Sigmoid colon (tissue), 4 donors: Measurements from ENCODE around the gene ASTN1.

Source experiments
- EP300 ChIP-seq, 4 donors: sonication (generic); formaldehyde crosslinking; IDR thresholded peaks; one replicate each; pipeline ENCODE4 v1.6.1; 2017; ENCODE audit warnings: antibody characterized with exemption in 4 of 4
- POLR2A ChIP-seq, 2 donors: fragments of 450-650 bp; IDR thresholded peaks; one replicate each; pipeline ENCODE4 v1.6.1; 2016; ENCODE audit warnings: antibody characterized with exemption in 2 of 2, mild to moderate bottlenecking in 2 of 2, moderate library complexity in 2 of 2
- POLR2AphosphoS5 ChIP-seq, 4 donors: sonication (generic); formaldehyde crosslinking; IDR thresholded peaks; one replicate each; pipeline ENCODE4 v1.6.1; 2017; ENCODE audit warnings: antibody characterized with exemption in 4 of 4
- TF ChIP-seq, protein P1 (sequence below), 4 experiments: fragments of 450-650 bp in 3 of 4; fragments of 200-600 bp in 1 of 4; IDR thresholded peaks; one replicate each; pipeline ENCODE4 v1.5.1; 2016 to 2019; ENCODE audit warnings: antibody characterized with exemption in 4 of 4, mild to moderate bottlenecking in 3 of 4, moderate library complexity in 2 of 4

DNA sequence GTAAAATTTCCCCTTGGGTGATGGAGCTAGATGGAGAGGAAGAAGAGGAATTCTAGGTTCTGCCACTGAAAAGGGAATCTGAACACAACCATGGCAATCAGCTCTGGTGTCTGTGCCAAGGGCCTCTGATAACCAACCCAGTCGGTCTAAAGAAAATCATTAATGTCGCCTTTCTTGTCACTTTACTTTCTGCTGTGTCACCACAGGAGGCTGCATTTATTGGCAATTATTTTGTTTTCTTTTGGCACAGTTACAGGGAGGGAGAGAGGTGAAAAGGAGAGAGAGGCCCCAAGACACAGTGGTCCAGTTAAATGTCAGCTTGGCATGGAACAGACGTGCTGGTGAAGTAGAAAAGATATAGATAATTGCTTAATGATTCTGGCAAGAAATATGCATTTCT, 287.0 kb downstream of the ASTN1 start:
- TF ChIP-seq, protein P1, sequence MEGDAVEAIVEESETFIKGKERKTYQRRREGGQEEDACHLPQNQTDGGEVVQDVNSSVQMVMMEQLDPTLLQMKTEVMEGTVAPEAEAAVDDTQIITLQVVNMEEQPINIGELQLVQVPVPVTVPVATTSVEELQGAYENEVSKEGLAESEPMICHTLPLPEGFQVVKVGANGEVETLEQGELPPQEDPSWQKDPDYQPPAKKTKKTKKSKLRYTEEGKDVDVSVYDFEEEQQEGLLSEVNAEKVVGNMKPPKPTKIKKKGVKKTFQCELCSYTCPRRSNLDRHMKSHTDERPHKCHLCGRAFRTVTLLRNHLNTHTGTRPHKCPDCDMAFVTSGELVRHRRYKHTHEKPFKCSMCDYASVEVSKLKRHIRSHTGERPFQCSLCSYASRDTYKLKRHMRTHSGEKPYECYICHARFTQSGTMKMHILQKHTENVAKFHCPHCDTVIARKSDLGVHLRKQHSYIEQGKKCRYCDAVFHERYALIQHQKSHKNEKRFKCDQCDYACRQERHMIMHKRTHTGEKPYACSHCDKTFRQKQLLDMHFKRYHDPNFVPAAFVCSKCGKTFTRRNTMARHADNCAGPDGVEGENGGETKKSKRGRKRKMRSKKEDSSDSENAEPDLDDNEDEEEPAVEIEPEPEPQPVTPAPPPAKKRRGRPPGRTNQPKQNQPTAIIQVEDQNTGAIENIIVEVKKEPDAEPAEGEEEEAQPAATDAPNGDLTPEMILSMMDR (IDR thresholded peaks at IDR 0.05), result no peak
- TF ChIP-seq POLR2A (IDR thresholded peaks at IDR 0.05) (no peak), EP300 (IDR thresholded peaks at IDR 0.05) (no peak), POLR2AphosphoS5 (IDR thresholded peaks at IDR 0.05) (no peak)
